Activated T-helper 9 cell treated with anti-CD3 and anti-CD28 coated beads, Interleukin-2, amount 50 U/mL, for 16 hours (primary cell): Measurements from ENCODE around the gene IL20RA.

Experiments
- DNase-seq: peaks from one replicate; pipeline ENCODE4 v3.0.0-alpha.2; 2020; ENCODE audit warnings: low read depth

The IL20RA gene

GRCh38 chr6:137045222-137045789 is 541 bp upstream of the IL20RA start:
- no peak for DNase-seq

- no peak for DNase-seq
Observed at GRCh38 chr6:137043710-137044365, 927 bp downstream of the IL20RA start.

GRCh38 chr6:137040393-137040792 is 4.4 kb downstream of the IL20RA start:
- no peak for DNase-seq

GRCh38 chr6:137039010-137039409 is 5.8 kb downstream of the IL20RA start:
- no peak for DNase-seq

GRCh38 chr6:137036566-137037300 is 8.0 kb downstream of the IL20RA start:
- no peak for DNase-seq

- DNase-seq, result peak; percentile 25
Observed at GRCh38 chr6:137033828-137034227, 10.9 kb downstream of the IL20RA start.

GRCh38 chr6:137031122-137031521 is 13.6 kb downstream of the IL20RA start:
- no peak for DNase-seq

GRCh38 chr6:137028912-137029311 is 15.9 kb downstream of the IL20RA start:
- no peak for DNase-seq

- DNase-seq, result no peak
Observed at GRCh38 chr6:137025786-137026730, 18.7 kb downstream of the IL20RA start.

- no peak for DNase-seq
Observed at GRCh38 chr6:137024237-137024990, 20.4 kb downstream of the IL20RA start.

GRCh38 chr6:137020776-137021175 is 24.0 kb downstream of the IL20RA start:
- DNase-seq, result no peak

- no peak for DNase-seq
Observed at GRCh38 chr6:137019476-137020272, 25.1 kb downstream of the IL20RA start.

GRCh38 chr6:137017081-137017480 is 27.7 kb downstream of the IL20RA start:
- DNase-seq, result no peak

GRCh38 chr6:137016356-137016755 is 28.4 kb downstream of the IL20RA start:
- DNase-seq, result no peak

GRCh38 chr6:137015943-137016342 is 28.8 kb downstream of the IL20RA start:
- DNase-seq, result no peak

- no peak for DNase-seq
Observed at GRCh38 chr6:137013738-137014602, 30.8 kb downstream of the IL20RA start.

GRCh38 chr6:137013031-137013430 is 31.7 kb downstream of the IL20RA start:
- DNase-seq, result no peak

GRCh38 chr6:137011406-137011805 is 33.4 kb downstream of the IL20RA start:
- DNase-seq, result no peak

GRCh38 chr6:137010128-137010718 is 34.5 kb downstream of the IL20RA start:
- DNase-seq, result no peak
